Endothelial cell of umbilical vein (primary cell): ENCODE measurements around the gene GMCL2. TPM values are rescaled to one million over a fixed set of nuclear protein-coding genes. Genes with fewer than 3 reads are reported as not detected.
A peak's percentile ranks its signal among the peaks of the same experiment; 100 is the strongest.

Source experiments
- BruUV-seq: library from RNA; stranded (reverse); fragments of 400-500 nt; replicated peaks from 2 replicates; lab custom pipeline; 2021; lab: Mats Ljungman, UMichigan
- CTCF ChIA-PET: fragments of 300-600, 350-600 bp; sonication (Branson Sonifier 250); formaldehyde crosslinking; loops from one replicate; lab custom pipeline; 2021; ENCODE audit warnings: antibody characterized with exemption, inconsistent platforms; lab: Charles Lee
- POLR2A ChIA-PET: fragments of 300-600, 350-600 bp; sonication (Branson Sonifier 250); formaldehyde crosslinking; loops from one replicate; lab custom pipeline; 2021; ENCODE audit warnings: antibody characterized with exemption, inconsistent platforms; lab: Charles Lee
- DNase-seq: peaks from one replicate; pipeline ENCODE4 v3.0.0-alpha.2; 2011; ENCODE audit warnings: low read depth, low spot score
- FAIRE-seq: peaks from 2 replicates; lab custom pipeline; 2011; peaks lifted over from hg19 to GRCh38; lab: Jason Lieb, UNC
- H2AFZ ChIP-seq: 2 replicates; pipeline ENCODE4 v1.6.0; 2012; ENCODE audit warnings: low read depth, low read length, control low read depth, inconsistent platforms
- H3K27ac ChIP-seq: 2 replicates; pipeline ENCODE4 v1.5.1; 2011; ENCODE audit warnings: low read depth, mild to moderate bottlenecking, control low read depth, low read length, moderate library complexity; ENCODE audit not compliant: insufficient read depth
- H3K27me3 ChIP-seq, 2 experiments: 2 replicates each; pipeline versions ENCODE4 v1.6.0 to v1.6.1; 2011; ENCODE audit warnings: low read length in 2 of 2, mixed read lengths in 1 of 2; ENCODE audit not compliant: control insufficient read depth in 2 of 2, insufficient read depth in 2 of 2
- H3K36me3 ChIP-seq, 2 experiments: 2 replicates in 1 of 2; 3 replicates in 1 of 2; pipeline ENCODE4 v1.5.1; 2011; ENCODE audit warnings: low read length in 2 of 2, mild to moderate bottlenecking in 1 of 2, moderate library complexity in 1 of 2; ENCODE audit not compliant: control insufficient read depth in 2 of 2, insufficient read depth in 2 of 2; ENCODE audit errors: extremely low read depth in 1 of 2
- H3K4me1 ChIP-seq: 3 replicates; pipeline ENCODE4 v1.5.1; 2011; ENCODE audit warnings: mild to moderate bottlenecking, low read length; ENCODE audit not compliant: control insufficient read depth, insufficient read depth; ENCODE audit errors: extremely low read depth
- H3K4me2 ChIP-seq: 2 replicates; pipeline ENCODE4 v1.6.1; 2011; ENCODE audit warnings: low read length, control low read depth, mixed read lengths; ENCODE audit not compliant: insufficient read depth
- H3K4me3 ChIP-seq, 3 experiments: fragments of 200-600 bp in 1 of 3; sonication (generic), shearing (Covaris generic) in 1 of 3; replicated peaks in 1 of 3; 2 replicates each; pipeline ENCODE4 v1.5.1; 2011 to 2016; ENCODE audit warnings: control low read depth in 3 of 3, low read length in 3 of 3, mild to moderate bottlenecking in 2 of 3, inconsistent platforms in 1 of 3, low read depth in 1 of 3, moderate library complexity in 1 of 3; ENCODE audit not compliant: insufficient read depth in 1 of 3
- H3K79me2 ChIP-seq: 2 replicates; pipeline ENCODE4 v1.6.0; 2012; ENCODE audit warnings: low read length, inconsistent platforms; ENCODE audit not compliant: control insufficient read depth, insufficient read depth
- H3K9ac ChIP-seq: replicated peaks from 2 replicates; pipeline ENCODE3; 2011; ENCODE audit warnings: low read length, control low read depth; ENCODE audit not compliant: insufficient read depth; ENCODE audit errors: extremely low read depth
- H3K9me1 ChIP-seq: replicated peaks from 3 replicates; pipeline ENCODE4 v1.6.0; 2011; ENCODE audit warnings: mild to moderate bottlenecking, low read length; ENCODE audit not compliant: control insufficient read depth, insufficient read depth; ENCODE audit errors: extremely low read depth
- H3K9me3 ChIP-seq: replicated peaks from 2 replicates; pipeline ENCODE4 v1.5.1; 2012; ENCODE audit warnings: low read length, inconsistent platforms; ENCODE audit not compliant: control insufficient read depth, insufficient read depth
- H4K20me1 ChIP-seq: replicated peaks from 2 replicates; pipeline ENCODE3; 2011; ENCODE audit warnings: mild to moderate bottlenecking, low read length; ENCODE audit not compliant: control insufficient read depth, insufficient read depth; ENCODE audit errors: extremely low read depth
- EZH2 ChIP-seq: IDR thresholded peaks from 2 replicates; pipeline ENCODE4 v1.6.1; 2012; ENCODE audit warnings: borderline replicate concordance, low read depth, mild to moderate bottlenecking, moderate library complexity, low read length, inconsistent platforms; ENCODE audit not compliant: severe bottlenecking
- FOS ChIP-seq: IDR thresholded peaks from 2 replicates; pipeline ENCODE4 v1.6.1; 2011; ENCODE audit warnings: mild to moderate bottlenecking, low read length, moderate library complexity, borderline replicate concordance; ENCODE audit not compliant: insufficient read depth
- GATA2 ChIP-seq: IDR thresholded peaks from 2 replicates; pipeline ENCODE4 v1.7.0; 2011; ENCODE audit warnings: low read depth, mild to moderate bottlenecking, moderate library complexity, mixed read lengths, low read length; ENCODE audit not compliant: insufficient read length, insufficient read depth
- JUN ChIP-seq: IDR thresholded peaks from 2 replicates; pipeline ENCODE4 v1.6.1; 2011; ENCODE audit warnings: borderline replicate concordance, low read depth; ENCODE audit not compliant: insufficient read length, insufficient read depth
- MYC ChIP-seq: IDR thresholded peaks from one replicate; pipeline ENCODE4 v1.6.1; 2011; ENCODE audit warnings: mild to moderate bottlenecking, low read depth, low read length
- POLR2A ChIP-seq: IDR thresholded peaks from 2 replicates; pipeline ENCODE4 v1.6.1; 2012; ENCODE audit warnings: low read depth, mild to moderate bottlenecking, control low read depth, low read length
- POLR2AphosphoS5 ChIP-seq: IDR thresholded peaks from 2 replicates; pipeline ENCODE4 v1.6.1; 2012; ENCODE audit warnings: low read depth, mild to moderate bottlenecking, control low read depth, low read length, moderate library complexity; ENCODE audit not compliant: insufficient read depth
- dilution Hi-C: fragments of 300-500 bp; cut with MboI; formaldehyde crosslinking; loops from one replicate; pipeline ENCODE4 v1.15.0; 2019; ENCODE audit warnings: low sequenced_read_pairs; ENCODE audit not compliant: extremely low pct_ligation_motif_present
- intact Hi-C: fragments of 100-400 bp; cut with micrococcal nuclease; formaldehyde crosslinking; loops from one replicate; pipeline ENCODE4 v1.10.0; 2022
- polyA plus RNA-seq, 4 experiments: library from polyadenylated mRNA; depleted of rRNA in 3 of 4; stranded (reverse) in 3 of 4; unstranded in 1 of 4; fragments of >200 nt; gene quantifications; 2 replicates each; pipeline versions ENCODE4 v1.2.1 to v1.2.3, GENCODE V29; 2011 to 2012; ENCODE audit warnings: missing spikeins in 1 of 4
- total RNA-seq: library from RNA; stranded (reverse); gene quantifications from 2 replicates; pipeline ENCODE4 v1.2.3, GENCODE V29; 2021
- TF ChIP-seq, protein P1 (sequence below): IDR thresholded peaks from 2 replicates; pipeline ENCODE4 v1.6.1; 2011; ENCODE audit not compliant: insufficient read depth, insufficient read length
- TF ChIP-seq, protein P2 (sequence below), 2 donors: IDR thresholded peaks; 1 replicate in 1 of 2; 2 replicates in 1 of 2; pipeline ENCODE4 v1.5.1; 2011; ENCODE audit warnings: low read length in 2 of 2, mild to moderate bottlenecking in 2 of 2, moderate library complexity in 2 of 2, control low read depth in 1 of 2, inconsistent platforms in 1 of 2, low read depth in 1 of 2; ENCODE audit not compliant: insufficient read depth in 1 of 2; ENCODE audit errors: extremely low read depth in 1 of 2

The GMCL2 gene
- total and polyA plus RNA-seq, 2 donors (not counting 3 experiments of a cell fraction or from before 2014, with no cell fraction given) = not detected

DNA sequence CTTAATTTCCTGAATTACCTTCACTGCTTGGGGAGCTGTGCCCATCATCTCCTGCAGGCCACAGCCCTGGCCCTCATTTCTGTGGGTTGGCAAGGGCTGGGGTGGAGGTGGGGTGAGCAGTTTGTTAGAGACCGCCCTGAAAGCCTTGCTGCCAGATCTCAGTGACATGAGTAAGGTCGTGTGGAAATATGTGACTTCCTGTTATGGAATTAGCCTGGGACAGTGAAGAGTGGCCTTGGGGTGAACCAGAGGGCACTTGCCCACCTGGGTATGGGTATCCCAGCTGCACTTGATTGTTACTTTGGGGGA, 14.7 kb upstream of the GMCL2 start:
- POLR2A ChIA-PET = no interaction called here
- Histone ChIP-seq H3K4me1 (peaks cover 14% of the 10 kb centered on the region), H2AFZ (no peak overlapping the region), H4K20me1 (no peaks in the 10 kb centered on the region), H3K9me1 (no peaks in the 10 kb centered on the region), H3K36me3 (peaks cover 2 to 5% of the 10 kb centered on the region in 2 experiments), H3K79me2 (peaks cover 28% of the 10 kb centered on the region), H3K4me3 (no peak overlapping the region), H3K4me2 (no peak overlapping the region), H3K27ac (no peak overlapping the region), H3K27me3 (no peaks in the 10 kb centered on the region), H3K9me3 (no peaks in the 10 kb centered on the region), H3K9ac (no peak overlapping the region)
- BruUV-seq = no TSS peak
- intact Hi-C loops = no loop called here
- dilution Hi-C loops = no loop called here
- peak; percentile 49 for FAIRE-seq
- CTCF ChIA-PET = interaction anchor here (1.0 to 1.4 kb wide), 3 partner anchors 9 to 126 kb away, joined by 3 read pairs; no protein-coding TSS in a partner anchor
- TF ChIP-seq FOS = no peak
- TF ChIP-seq, protein P1, sequence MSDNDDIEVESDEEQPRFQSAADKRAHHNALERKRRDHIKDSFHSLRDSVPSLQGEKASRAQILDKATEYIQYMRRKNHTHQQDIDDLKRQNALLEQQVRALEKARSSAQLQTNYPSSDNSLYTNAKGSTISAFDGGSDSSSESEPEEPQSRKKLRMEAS = no peak
- TF ChIP-seq POLR2A = no peak
- TF ChIP-seq POLR2AphosphoS5 = no peak
- no peak for TF ChIP-seq GATA2
- TF ChIP-seq, protein P2, sequence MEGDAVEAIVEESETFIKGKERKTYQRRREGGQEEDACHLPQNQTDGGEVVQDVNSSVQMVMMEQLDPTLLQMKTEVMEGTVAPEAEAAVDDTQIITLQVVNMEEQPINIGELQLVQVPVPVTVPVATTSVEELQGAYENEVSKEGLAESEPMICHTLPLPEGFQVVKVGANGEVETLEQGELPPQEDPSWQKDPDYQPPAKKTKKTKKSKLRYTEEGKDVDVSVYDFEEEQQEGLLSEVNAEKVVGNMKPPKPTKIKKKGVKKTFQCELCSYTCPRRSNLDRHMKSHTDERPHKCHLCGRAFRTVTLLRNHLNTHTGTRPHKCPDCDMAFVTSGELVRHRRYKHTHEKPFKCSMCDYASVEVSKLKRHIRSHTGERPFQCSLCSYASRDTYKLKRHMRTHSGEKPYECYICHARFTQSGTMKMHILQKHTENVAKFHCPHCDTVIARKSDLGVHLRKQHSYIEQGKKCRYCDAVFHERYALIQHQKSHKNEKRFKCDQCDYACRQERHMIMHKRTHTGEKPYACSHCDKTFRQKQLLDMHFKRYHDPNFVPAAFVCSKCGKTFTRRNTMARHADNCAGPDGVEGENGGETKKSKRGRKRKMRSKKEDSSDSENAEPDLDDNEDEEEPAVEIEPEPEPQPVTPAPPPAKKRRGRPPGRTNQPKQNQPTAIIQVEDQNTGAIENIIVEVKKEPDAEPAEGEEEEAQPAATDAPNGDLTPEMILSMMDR (IDR thresholded peaks at IDR 0.05; ENCODE audit: extremely low read depth in 1 of 2, insufficient read depth in 1 of 2, low read depth in 1 of 2, low read length in 2 of 2) = no peak
- no peak for TF ChIP-seq EZH2
- TF ChIP-seq JUN = no peak
- TF ChIP-seq MYC = no peak
- no peak for DNase-seq
